ENCODE results near the gene DCDC2C. TPM values are rescaled to one million over a fixed set of nuclear protein-coding genes. Genes with fewer than 3 reads are reported as not detected.

DCDC2C gene
- total RNA-seq, 1 donor from 2014 or later, result not detected

- Mint-ChIP-seq H3K4me1 (peaks cover 22% of the 10 kb centered on the region), H3K27ac (no peak overlapping the region), H3K36me3 (no peaks in the 10 kb centered on the region), H3K27me3 (ENCODE audit: insufficient read depth, low read depth) (peaks cover 2% of the 10 kb centered on the region), H3K4me3 (no peak overlapping the region), H3K9me3 (peaks cover 4% of the 10 kb centered on the region)
- Histone ChIP-seq H2AFZ (replicated peaks) (no peak overlapping the region), H3K4me3 (no peak overlapping the region), H3K27ac (no peak overlapping the region), H3K4me2 (no peak overlapping the region), H3K79me2 (ENCODE audit: low read depth) (no peaks in the 10 kb centered on the region), H4K20me1 (ENCODE audit: low read depth) (no peaks in the 10 kb centered on the region), H3K4me1 (no peaks in the 10 kb centered on the region), H3K27me3 (no peaks in the 10 kb centered on the region), H3K36me3 (no peaks in the 10 kb centered on the region), H3K9me3 (ENCODE audit: low read depth) (no peaks in the 10 kb centered on the region), H3F3A (ENCODE audit: low read depth) (peaks cover 17% of the 10 kb centered on the region), H3K9ac (no peak overlapping the region)
- no peak for TF ChIP-seq EZH2 (IDR thresholded peaks at IDR 0.05)
- no peak for DNase-seq (ENCODE audit: low spot score)
Measured at GRCh38 chr2:3758906-3759305, 55.5 kb downstream of the DCDC2C start.

GRCh38 chr2:3759331-3759730, 56.0 kb downstream of the DCDC2C start:
- Histone ChIP-seq H3K36me3 (no peaks in the 10 kb centered on the region), H3K4me2 (no peak overlapping the region), H2AFZ (replicated peaks) (no peak overlapping the region), H3K27me3 (no peaks in the 10 kb centered on the region), H3K27ac (no peak overlapping the region), H3K79me2 (ENCODE audit: low read depth) (no peaks in the 10 kb centered on the region), H3K4me3 (no peak overlapping the region), H4K20me1 (ENCODE audit: low read depth) (no peaks in the 10 kb centered on the region), H3K9ac (no peak overlapping the region), H3F3A (ENCODE audit: low read depth) (peaks cover 14% of the 10 kb centered on the region), H3K4me1 (no peaks in the 10 kb centered on the region), H3K9me3 (ENCODE audit: low read depth) (no peaks in the 10 kb centered on the region)
- peaks cover 18% of the 10 kb centered on the region for H3K4me1 Mint-ChIP-seq
- H3K4me3 Mint-ChIP-seq, result no peak overlapping the region
- H3K27ac Mint-ChIP-seq, result no peak overlapping the region
- H3K9me3 Mint-ChIP-seq, result peaks cover 4% of the 10 kb centered on the region
- DNase-seq (ENCODE audit: low spot score), result no peak
- no peaks in the 10 kb centered on the region for H3K36me3 Mint-ChIP-seq
- no peak for TF ChIP-seq EZH2phosphoT487 (IDR thresholded peaks at IDR 0.05)
- TF ChIP-seq CTCF (IDR thresholded peaks at IDR 0.05), result no peak
- no peak for TF ChIP-seq EZH2 (IDR thresholded peaks at IDR 0.05)
- H3K27me3 Mint-ChIP-seq (ENCODE audit: insufficient read depth, low read depth), result peaks cover 2% of the 10 kb centered on the region

GRCh38 chr2:3759761-3760160, 56.4 kb downstream of the DCDC2C start:
- H3K27ac ChIP-seq, result no peak overlapping the region
- H3F3A ChIP-seq (ENCODE audit: low read depth), result peaks cover 11% of the 10 kb centered on the region
- no peaks in the 10 kb centered on the region for H3K36me3 ChIP-seq
- no peak overlapping the region for H3K27ac Mint-ChIP-seq
- H3K4me1 Mint-ChIP-seq, result peaks cover 13% of the 10 kb centered on the region
- peaks cover 2% of the 10 kb centered on the region for H3K27me3 Mint-ChIP-seq (ENCODE audit: insufficient read depth, low read depth)
- H3K9me3 ChIP-seq (ENCODE audit: low read depth), result no peaks in the 10 kb centered on the region
- no peak overlapping the region for H3K4me3 Mint-ChIP-seq
- no peak overlapping the region for H3K4me3 ChIP-seq
- no peaks in the 10 kb centered on the region for H3K27me3 ChIP-seq
- no peaks in the 10 kb centered on the region for H3K36me3 Mint-ChIP-seq
- no peaks in the 10 kb centered on the region for H3K4me1 ChIP-seq
- H4K20me1 ChIP-seq (ENCODE audit: low read depth), result no peaks in the 10 kb centered on the region
- H3K4me2 ChIP-seq, result no peak overlapping the region
- H3K9ac ChIP-seq, result no peak overlapping the region
- no peaks in the 10 kb centered on the region for H3K79me2 ChIP-seq (ENCODE audit: low read depth)
- no peak for DNase-seq (ENCODE audit: low spot score)
- TF ChIP-seq CTCF (IDR thresholded peaks at IDR 0.05), result no peak
- TF ChIP-seq EZH2phosphoT487 (IDR thresholded peaks at IDR 0.05), result no peak
- TF ChIP-seq EZH2 (IDR thresholded peaks at IDR 0.05), result no peak
- peaks cover 4% of the 10 kb centered on the region for H3K9me3 Mint-ChIP-seq
- no peak overlapping the region for H2AFZ ChIP-seq (replicated peaks)

GRCh38 chr2:3761272-3761671, 57.9 kb downstream of the DCDC2C start:
- Histone ChIP-seq H3K36me3 (no peaks in the 10 kb centered on the region), H3K4me2 (no peak overlapping the region), H3K9ac (no peak overlapping the region), H3K27ac (no peak overlapping the region), H3K4me3 (no peak overlapping the region), H4K20me1 (ENCODE audit: low read depth) (no peaks in the 10 kb centered on the region), H2AFZ (replicated peaks) (no peak overlapping the region), H3F3A (ENCODE audit: low read depth) (no peaks in the 10 kb centered on the region), H3K9me3 (ENCODE audit: low read depth) (no peaks in the 10 kb centered on the region), H3K27me3 (no peaks in the 10 kb centered on the region), H3K79me2 (ENCODE audit: low read depth) (no peaks in the 10 kb centered on the region), H3K4me1 (no peaks in the 10 kb centered on the region)
- Mint-ChIP-seq H3K36me3 (no peaks in the 10 kb centered on the region), H3K4me3 (no peak overlapping the region), H3K4me1 (peaks cover 7% of the 10 kb centered on the region), H3K9me3 (peaks cover 7% of the 10 kb centered on the region), H3K27me3 (ENCODE audit: insufficient read depth, low read depth) (peaks cover 2% of the 10 kb centered on the region), H3K27ac (no peak overlapping the region)
- no peak for TF ChIP-seq EZH2phosphoT487 (IDR thresholded peaks at IDR 0.05)
- TF ChIP-seq EZH2 (IDR thresholded peaks at IDR 0.05), result no peak
- TF ChIP-seq CTCF (IDR thresholded peaks at IDR 0.05), result no peak
- no peak for DNase-seq (ENCODE audit: low spot score)

All from neural progenitor cell (in vitro differentiated cells).